ENCODE data around the gene SLC35B2.

Gene SLC35B2

GRCh38 chr6:44222486-44223318, 34.6 kb downstream of the SLC35B2 start:
- no peak for DNase-seq (ENCODE audit: low read depth in 2 of 2)

- no peak for DNase-seq (ENCODE audit: low read depth in 2 of 2)
Measured at GRCh38 chr6:44221961-44222335, 35.4 kb downstream of the SLC35B2 start.

- DNase-seq (ENCODE audit: low read depth in 2 of 2), result peak in 1 of 2 experiments; percentile 20
Measured at GRCh38 chr6:44221291-44221960, 35.9 kb downstream of the SLC35B2 start.

GRCh38 chr6:44220913-44221290, 36.4 kb downstream of the SLC35B2 start:
- no peak for DNase-seq (ENCODE audit: low read depth in 2 of 2)

- no peak for DNase-seq (ENCODE audit: low read depth in 2 of 2)
Measured at GRCh38 chr6:44219815-44220784, 37.2 kb downstream of the SLC35B2 start.

- no peak for DNase-seq (ENCODE audit: low read depth in 2 of 2)
Measured at GRCh38 chr6:44219053-44219814, 38.1 kb downstream of the SLC35B2 start.

- no peak for DNase-seq (ENCODE audit: low read depth in 2 of 2)
Measured at GRCh38 chr6:44217332-44218143, 39.8 kb downstream of the SLC35B2 start.

GRCh38 chr6:44216677-44217331, 40.5 kb downstream of the SLC35B2 start, which contains the start of gene MYMX:
Gene MYMX, plus strand, starts transcription at chr6:44216926. Its CDS starts 546 bp downstream, at chr6:44217472.
- no peak for DNase-seq (ENCODE audit: low read depth in 2 of 2)

- DNase-seq (ENCODE audit: low read depth in 2 of 2), result no peak
Measured at GRCh38 chr6:44214307-44214706, 43.0 kb downstream of the SLC35B2 start.

GRCh38 chr6:44211284-44211683, 46.0 kb downstream of the SLC35B2 start:
- no peak for DNase-seq (ENCODE audit: low read depth in 2 of 2)

GRCh38 chr6:44207966-44208365, 49.4 kb downstream of the SLC35B2 start:
- DNase-seq (ENCODE audit: low read depth in 2 of 2), result no peak
